Testis (tissue), 2 donors: Measurements from ENCODE around the gene CACTIN.

ENCODE experiments used
- CTCF ChIP-seq, 3 experiments: fragments of 450-650 bp in 2 of 3; fragments of 200-600 bp in 1 of 3; sonication (generic) in 1 of 3; IDR thresholded peaks; one replicate each; pipeline ENCODE4 v1.5.1; 2016 to 2019; ENCODE audit warnings: antibody characterized with exemption in 3 of 3, mild to moderate bottlenecking in 2 of 3, moderate library complexity in 1 of 3
- POLR2A ChIP-seq: fragments of 450-650 bp; IDR thresholded peaks from one replicate; pipeline ENCODE4 v1.6.1; 2017; ENCODE audit warnings: antibody characterized with exemption, mild to moderate bottlenecking, moderate library complexity

GRCh38 chr19:3590991-3591659 is 35.5 kb downstream of the CACTIN start:
- TF ChIP-seq CTCF (IDR thresholded peaks at IDR 0.05) (no peak), POLR2A (no peak)
